Keratinocyte (primary cell): ENCODE results near the gene MICAL3.

Experiments
- EZH2 ChIP-seq: IDR thresholded peaks from one replicate; pipeline ENCODE4 v1.6.1; 2012; ENCODE audit warnings: inconsistent platforms, mild to moderate bottlenecking, low read length, moderate library complexity
- TF ChIP-seq, protein P1 (sequence below), 3 experiments: IDR thresholded peaks in 1 of 3; conservative IDR thresholded peaks in 1 of 3; optimal IDR thresholded peaks in 1 of 3; 2 replicates in 2 of 3; 3 replicates in 1 of 3; pipeline versions ENCODE3 to v1.5.1; 2011; ENCODE audit warnings: low read length in 3 of 3, mild to moderate bottlenecking in 3 of 3, moderate library complexity in 2 of 3, control low read depth in 1 of 3, inconsistent platforms in 1 of 3; ENCODE audit not compliant: insufficient read depth in 2 of 3; ENCODE audit errors: extremely low read depth in 1 of 3

DNA sequence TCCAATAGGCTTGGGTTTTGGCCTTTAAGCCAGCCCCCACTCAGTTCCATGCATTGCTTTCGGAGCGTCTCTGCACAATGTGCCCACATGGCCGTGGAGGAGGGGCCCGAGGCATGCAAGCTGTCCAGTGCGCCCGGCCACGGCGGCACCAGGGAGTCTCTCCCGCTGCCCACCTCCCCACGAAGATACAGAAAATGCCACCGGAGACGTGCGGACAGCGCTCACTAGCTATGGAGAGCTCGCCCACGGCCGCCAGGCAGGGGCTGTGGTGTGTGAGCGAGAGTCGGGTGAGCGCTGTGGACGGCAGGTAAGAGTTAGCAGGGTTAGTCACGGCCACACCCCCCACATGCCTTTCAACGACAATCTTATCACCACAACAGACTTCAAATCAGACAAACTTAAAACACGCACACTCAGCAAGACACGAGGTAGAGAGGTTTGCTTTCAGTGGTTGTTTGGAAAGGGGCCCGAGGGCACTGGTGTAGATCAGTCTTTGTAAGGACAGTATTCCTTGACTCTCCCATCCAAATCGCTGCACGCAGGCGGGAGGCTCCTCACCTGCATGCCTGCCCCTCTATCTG, 231.4 kb downstream of the MICAL3 start:
- TF ChIP-seq EZH2 = no peak
- TF ChIP-seq, protein P1, sequence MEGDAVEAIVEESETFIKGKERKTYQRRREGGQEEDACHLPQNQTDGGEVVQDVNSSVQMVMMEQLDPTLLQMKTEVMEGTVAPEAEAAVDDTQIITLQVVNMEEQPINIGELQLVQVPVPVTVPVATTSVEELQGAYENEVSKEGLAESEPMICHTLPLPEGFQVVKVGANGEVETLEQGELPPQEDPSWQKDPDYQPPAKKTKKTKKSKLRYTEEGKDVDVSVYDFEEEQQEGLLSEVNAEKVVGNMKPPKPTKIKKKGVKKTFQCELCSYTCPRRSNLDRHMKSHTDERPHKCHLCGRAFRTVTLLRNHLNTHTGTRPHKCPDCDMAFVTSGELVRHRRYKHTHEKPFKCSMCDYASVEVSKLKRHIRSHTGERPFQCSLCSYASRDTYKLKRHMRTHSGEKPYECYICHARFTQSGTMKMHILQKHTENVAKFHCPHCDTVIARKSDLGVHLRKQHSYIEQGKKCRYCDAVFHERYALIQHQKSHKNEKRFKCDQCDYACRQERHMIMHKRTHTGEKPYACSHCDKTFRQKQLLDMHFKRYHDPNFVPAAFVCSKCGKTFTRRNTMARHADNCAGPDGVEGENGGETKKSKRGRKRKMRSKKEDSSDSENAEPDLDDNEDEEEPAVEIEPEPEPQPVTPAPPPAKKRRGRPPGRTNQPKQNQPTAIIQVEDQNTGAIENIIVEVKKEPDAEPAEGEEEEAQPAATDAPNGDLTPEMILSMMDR (optimal IDR thresholded peaks at IDR 0.05 in 1 of 3, IDR thresholded peaks at IDR 0.05 in 1 of 3, conservative IDR thresholded peaks at IDR 0.05 in 1 of 3; ENCODE audit: extremely low read depth in 1 of 3, insufficient read depth in 2 of 3, low read length in 3 of 3) = no peak
